HFF-Myc (cell line): Measurements from ENCODE around the gene TTC27.

Source experiments
- DNase-seq: peaks from one replicate; pipeline ENCODE4 v3.0.0-alpha.2; 2011; ENCODE audit warnings: low read depth; ENCODE audit errors: extremely low read depth
- H3K4me3 ChIP-seq: replicated peaks from 2 replicates; pipeline ENCODE4 v1.5.1; 2011; ENCODE audit warnings: low read depth, mild to moderate bottlenecking, control low read depth, low read length
- TF ChIP-seq, protein P1 (sequence below): IDR thresholded peaks from 2 replicates; pipeline ENCODE4 v1.5.1; 2012; ENCODE audit warnings: mild to moderate bottlenecking, low read depth, low read length, control low read depth; ENCODE audit errors: missing control alignments

The TTC27 gene

DNA sequence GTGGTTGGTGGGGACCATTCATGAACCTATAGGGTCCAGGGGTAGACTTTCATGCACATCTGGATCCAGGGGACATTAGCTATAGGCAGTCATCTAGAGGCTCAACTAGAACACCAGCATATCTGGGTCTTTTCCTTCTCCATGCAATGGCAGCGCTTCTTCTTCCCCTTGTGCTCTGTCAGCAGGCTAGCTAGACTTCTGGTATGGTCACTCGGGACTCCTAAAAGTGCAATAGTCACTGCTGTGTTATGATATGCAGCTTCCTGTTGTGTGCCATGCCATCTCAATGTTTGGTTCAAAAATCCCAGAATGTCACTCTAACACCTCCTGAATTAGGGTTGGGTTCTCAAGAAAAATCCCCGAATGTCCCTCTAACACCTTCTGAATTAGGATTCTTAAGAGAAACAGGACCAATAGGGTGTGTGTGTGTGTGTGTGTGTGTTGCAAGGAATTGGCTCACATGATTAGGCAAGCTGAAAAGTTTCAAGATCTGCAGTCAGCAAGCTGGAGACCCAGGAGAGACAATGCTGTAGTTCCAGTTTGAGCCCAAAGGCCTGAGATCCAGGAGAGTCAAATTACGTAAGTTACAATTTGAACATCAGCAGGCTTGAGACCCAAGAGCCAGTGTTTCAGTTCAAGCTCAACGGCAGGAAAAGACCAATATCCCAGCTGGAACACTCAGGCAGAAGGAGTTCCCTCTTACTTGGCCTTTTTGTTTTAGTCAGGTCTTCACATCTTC is 221.8 kb downstream of the TTC27 start:
- no peak for DNase-seq
- TF ChIP-seq, protein P1, sequence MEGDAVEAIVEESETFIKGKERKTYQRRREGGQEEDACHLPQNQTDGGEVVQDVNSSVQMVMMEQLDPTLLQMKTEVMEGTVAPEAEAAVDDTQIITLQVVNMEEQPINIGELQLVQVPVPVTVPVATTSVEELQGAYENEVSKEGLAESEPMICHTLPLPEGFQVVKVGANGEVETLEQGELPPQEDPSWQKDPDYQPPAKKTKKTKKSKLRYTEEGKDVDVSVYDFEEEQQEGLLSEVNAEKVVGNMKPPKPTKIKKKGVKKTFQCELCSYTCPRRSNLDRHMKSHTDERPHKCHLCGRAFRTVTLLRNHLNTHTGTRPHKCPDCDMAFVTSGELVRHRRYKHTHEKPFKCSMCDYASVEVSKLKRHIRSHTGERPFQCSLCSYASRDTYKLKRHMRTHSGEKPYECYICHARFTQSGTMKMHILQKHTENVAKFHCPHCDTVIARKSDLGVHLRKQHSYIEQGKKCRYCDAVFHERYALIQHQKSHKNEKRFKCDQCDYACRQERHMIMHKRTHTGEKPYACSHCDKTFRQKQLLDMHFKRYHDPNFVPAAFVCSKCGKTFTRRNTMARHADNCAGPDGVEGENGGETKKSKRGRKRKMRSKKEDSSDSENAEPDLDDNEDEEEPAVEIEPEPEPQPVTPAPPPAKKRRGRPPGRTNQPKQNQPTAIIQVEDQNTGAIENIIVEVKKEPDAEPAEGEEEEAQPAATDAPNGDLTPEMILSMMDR, result no peak
- H3K4me3 ChIP-seq, result no peak overlapping the region

DNA sequence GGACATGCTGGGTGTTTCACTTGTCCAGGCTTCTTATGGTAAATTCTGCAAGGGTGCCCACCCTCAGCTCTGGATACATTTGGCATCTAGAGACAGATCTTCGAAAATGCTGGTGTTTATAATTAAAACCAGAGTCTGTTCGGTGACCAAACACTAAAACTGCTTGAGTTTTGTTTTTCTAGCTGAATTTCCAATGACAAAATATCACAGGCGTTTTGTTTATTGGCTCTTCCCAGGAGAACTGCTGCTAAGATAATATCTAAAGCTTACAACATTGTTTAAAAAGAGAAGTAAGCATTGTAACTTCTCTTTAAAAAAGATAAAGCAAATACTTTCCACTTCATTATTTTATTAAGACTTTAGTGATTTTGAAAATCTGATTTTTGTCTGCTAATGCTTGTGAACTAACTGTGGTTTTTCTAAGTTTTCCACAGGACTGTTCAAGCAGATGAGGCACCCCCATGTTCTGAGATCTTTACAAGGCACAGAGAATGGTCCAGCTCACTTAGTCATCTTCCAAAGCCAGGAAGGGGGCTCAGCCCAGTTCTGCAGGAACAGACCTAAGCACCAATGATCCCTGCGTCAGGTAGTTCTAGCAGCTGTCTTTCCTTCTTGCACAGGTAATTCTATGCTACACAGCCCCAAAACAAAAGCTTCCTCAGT is 224.1 kb downstream of the TTC27 start:
- H3K4me3 ChIP-seq, result no peak overlapping the region
- DNase-seq, result no peak
- TF ChIP-seq, protein P1, result no peak

DNA sequence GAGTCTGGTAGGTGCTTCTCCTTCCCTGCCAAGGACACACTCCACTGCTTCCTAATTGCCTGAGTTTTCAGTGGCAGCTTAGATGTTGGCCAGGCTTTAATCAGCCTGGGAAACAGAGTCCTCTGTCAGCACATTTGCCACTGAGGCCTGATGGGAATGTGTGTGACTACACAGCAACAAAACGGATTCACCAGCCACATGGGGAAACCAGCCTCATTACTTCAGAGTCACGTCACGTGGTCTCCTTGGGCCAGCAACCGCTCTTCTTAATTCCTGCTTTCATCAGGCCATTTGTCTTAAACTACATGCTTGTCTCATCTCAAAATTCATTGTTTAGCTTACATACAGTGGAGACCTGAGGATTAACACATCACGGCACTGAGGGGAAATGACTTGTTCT is 225.0 kb downstream of the TTC27 start:
- DNase-seq, result no peak
- H3K4me3 ChIP-seq, result no peak overlapping the region
- TF ChIP-seq, protein P1, result no peak

DNA sequence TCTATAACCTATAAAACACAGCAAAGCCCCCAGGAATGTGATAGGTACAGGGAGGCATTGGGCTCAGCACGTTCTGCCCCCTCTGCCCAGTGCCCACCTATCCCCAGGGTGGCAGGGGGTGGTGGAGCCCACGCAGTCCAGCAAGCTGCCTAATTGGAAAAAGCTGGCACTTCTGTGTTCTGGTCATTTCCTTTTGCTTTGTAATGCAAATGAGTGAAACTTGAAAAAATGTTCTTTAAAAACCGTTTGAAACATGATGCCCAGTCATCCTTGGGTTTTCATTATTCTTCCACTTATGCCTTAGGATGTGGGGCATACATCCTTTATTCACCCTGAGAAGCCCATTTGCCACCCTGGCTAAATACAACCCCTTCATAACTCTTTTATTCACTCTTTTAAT is 229.0 kb downstream of the TTC27 start:
- TF ChIP-seq, protein P1, result no peak
- no peak for DNase-seq
- H3K4me3 ChIP-seq, result no peak overlapping the region

DNA sequence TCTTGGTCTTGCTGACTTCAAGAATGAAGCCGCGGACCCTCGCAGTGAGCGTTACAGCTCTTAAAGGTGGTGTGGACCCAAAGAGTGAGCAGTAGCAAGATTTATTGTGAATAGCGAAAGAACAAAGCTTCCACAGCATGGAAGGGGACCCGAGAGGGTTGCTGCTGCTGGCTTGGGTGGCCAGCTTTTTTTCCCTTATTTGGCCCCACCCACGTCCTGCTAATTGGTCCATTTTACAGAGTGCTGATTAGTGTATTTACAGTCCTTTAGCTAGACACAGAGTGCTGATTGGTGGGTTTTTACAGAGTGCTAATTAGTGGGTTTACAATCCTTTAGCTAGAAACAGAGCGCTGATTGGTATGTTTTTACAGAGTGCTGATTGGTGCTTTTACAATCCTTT is 230.9 kb downstream of the TTC27 start:
- TF ChIP-seq, protein P1, result no peak
- H3K4me3 ChIP-seq, result no peak overlapping the region
- DNase-seq, result no peak

DNA sequence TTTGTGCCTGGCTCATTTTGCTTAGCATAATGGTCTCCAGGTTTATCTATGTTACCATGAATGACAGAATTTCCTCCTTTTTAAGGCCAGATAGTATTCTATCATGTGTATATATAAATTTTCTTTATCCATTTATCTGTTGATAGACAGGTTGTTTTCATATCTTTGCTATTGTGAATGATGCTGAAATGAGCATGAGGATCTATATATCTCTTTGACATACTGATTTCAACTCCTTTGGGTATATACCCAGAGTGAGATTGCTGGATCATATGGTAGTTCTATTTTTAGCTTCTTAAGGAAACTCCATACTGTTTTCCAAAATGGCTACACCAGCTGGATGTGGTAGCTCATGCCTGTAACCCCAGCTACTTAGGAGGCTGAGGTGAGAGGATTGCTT is 232.5 kb downstream of the TTC27 start:
- no peak overlapping the region for H3K4me3 ChIP-seq
- no peak for DNase-seq
- TF ChIP-seq, protein P1, result no peak
